ENCODE data around the gene FAM168B. TPM values are rescaled to one million over a fixed set of nuclear protein-coding genes. Genes with fewer than 3 reads are reported as not detected.
"Not testable (repeated sequence)": the region's sequence is repeated elsewhere in the genome, so short reads cannot be mapped to it uniquely, and the experiment has no call there.

Gene FAM168B
- 10 to 100 TPM in 11 of 12 donors, not detected in 1; 48.4 to 75.4 (median 70.6) TPM for polyA plus RNA-seq (ENCODE audit: insufficient read length in 12 of 12)
- long read RNA-seq, donor 1, full-length matches to known transcripts = 12 of 55 reads
- long read RNA-seq, donor 1, partial matches to known transcripts = 38 of 55 reads
- long read RNA-seq, donor 1, other reads (novel, unspliced or antisense) = 5 of 55 reads
- long read RNA-seq, donor 2, full-length matches to known transcripts = 15 of 27 reads
- long read RNA-seq, donor 2, partial matches to known transcripts = 12 of 27 reads
- long read RNA-seq, donor 2, other reads (novel, unspliced or antisense) = 0 of 27 reads
- long read RNA-seq, donor 3, transcript FAM168B-201 (7 exons, 944 nt) = major isoform, 9 of 14 reads
- long read RNA-seq, donor 3, partial matches to known transcripts = 5 of 14 reads
- long read RNA-seq, donor 3, other reads (novel, unspliced or antisense) = 0 of 14 reads
- long read RNA-seq, donor 4, full-length matches to known transcripts = 3 of 3 reads
- long read RNA-seq, donor 4, partial matches to known transcripts = 0 of 3 reads
- long read RNA-seq, donor 4, other reads (novel, unspliced or antisense) = 0 of 3 reads
- long read RNA-seq, donor 5, full-length matches to known transcripts = 19 of 26 reads
- long read RNA-seq, donor 5, partial matches to known transcripts = 7 of 26 reads
- long read RNA-seq, donor 5, other reads (novel, unspliced or antisense) = 0 of 26 reads
- long read RNA-seq, donor 6, partial matches to known transcripts = 11 of 15 reads
- long read RNA-seq, donor 6, other reads (novel, unspliced or antisense) = 0 of 15 reads
- long read RNA-seq, donor 7, transcript FAM168B-201 (7 exons, 944 nt) = major isoform, 8 of 8 reads
- long read RNA-seq, donor 7, partial matches to known transcripts = 0 of 8 reads
- long read RNA-seq, donor 7, other reads (novel, unspliced or antisense) = 0 of 8 reads
- long read RNA-seq, donor 8, full-length matches to known transcripts = 23 of 34 reads
- long read RNA-seq, donor 8, partial matches to known transcripts = 11 of 34 reads
- long read RNA-seq, donor 8, other reads (novel, unspliced or antisense) = 0 of 34 reads
- long read RNA-seq, donor 9, full-length matches to known transcripts = 11 of 18 reads
- long read RNA-seq, donor 9, partial matches to known transcripts = 7 of 18 reads
- long read RNA-seq, donor 9, other reads (novel, unspliced or antisense) = 0 of 18 reads
- long read RNA-seq, donor 10, full-length matches to known transcripts = 22 of 31 reads
- long read RNA-seq, donor 10, partial matches to known transcripts = 9 of 31 reads
- long read RNA-seq, donor 10, other reads (novel, unspliced or antisense) = 0 of 31 reads
- long read RNA-seq, donor 11, full-length matches to known transcripts = 11 of 17 reads
- long read RNA-seq, donor 11, partial matches to known transcripts = 6 of 17 reads
- long read RNA-seq, donor 11, other reads (novel, unspliced or antisense) = 0 of 17 reads

- peak; percentile 90 for DNase-seq
Observed at GRCh38 chr2:131093006-131093695, at the start of gene FAM168B. FAM168B (minus strand) TSS chr2:131093460; CDS start chr2:131082646, 10,814 bp downstream.

- DNase-seq = no peak
Observed at GRCh38 chr2:131142849-131143248, 49.6 kb upstream of the FAM168B start.

DNA sequence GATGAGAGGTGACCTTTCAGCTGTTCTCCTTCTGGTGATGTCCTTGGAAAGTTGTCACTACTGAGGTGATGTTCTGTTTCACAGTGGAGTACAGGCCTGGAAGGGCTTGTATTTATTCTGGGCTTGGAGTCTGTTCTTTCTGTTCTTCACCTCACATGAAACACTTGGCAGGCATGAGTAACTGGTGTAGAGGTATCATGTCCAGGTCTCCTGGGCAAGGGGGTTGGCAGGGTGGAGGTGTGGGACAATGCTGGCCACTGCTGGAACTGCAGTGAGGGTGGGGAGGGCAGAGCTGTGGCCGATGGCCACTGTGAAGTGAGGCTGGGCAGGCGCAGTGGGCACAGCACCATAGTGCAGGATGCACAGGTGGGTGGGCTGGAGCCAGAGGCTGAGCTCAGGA, 47.3 kb upstream of the FAM168B start:
- no peak for DNase-seq

DNA sequence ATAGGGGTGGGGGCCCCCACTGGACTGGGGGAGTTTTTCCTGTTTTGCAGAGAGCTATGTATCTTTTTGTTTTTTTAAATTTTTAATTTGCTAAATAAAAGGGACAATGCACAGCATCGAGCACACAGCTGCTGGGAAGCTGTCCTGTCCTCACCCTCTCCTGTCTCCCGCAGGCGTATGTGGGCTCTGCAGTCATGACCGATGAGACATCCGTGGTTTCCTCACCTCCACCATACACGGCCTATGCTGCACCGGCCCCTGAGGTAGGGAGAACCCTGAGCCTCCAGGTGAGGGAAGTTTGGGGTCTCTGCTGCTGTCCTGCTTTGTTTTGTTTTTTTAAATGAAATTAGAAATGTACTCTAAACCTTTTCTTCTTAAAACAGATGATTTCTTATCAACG, 39.5 kb upstream of the FAM168B start:
- DNase-seq = no peak

DNA sequence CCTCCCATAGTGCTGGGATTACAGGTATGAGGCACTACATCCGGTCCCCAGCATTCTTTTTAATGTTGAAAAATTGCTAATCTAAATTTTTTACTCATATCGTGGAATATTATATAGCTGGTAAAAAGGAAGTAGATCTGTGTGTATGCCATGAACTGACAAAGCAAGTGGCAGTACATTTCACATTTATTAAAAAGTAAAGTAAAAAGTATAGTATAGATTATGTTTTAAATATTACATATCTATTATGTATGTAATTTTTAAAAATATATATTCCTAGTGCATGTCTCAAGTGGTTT, 37.0 kb upstream of the FAM168B start:
- DNase-seq = no peak

DNA sequence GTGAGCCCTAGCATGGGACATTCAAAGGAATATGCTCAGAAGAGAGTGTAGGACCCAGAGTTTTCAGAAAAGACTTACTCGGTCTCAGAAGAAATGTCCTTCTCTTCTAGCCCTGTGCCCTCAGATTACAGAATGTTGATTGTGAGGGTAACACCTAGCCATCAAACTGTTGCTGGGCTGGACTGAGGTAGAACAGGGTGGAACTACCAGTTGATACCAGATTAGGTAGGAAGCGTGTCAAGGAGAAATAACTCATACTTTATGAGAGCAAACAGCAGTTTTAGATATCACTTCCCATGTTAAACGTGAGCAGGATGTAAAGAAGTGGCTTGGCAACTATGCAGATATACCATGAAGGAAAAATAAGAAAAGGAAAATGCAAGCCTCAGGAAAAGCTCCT, 34.7 kb upstream of the FAM168B start:
- no peak for DNase-seq

GRCh38 chr2:131127076-131127475, 33.8 kb upstream of the FAM168B start:
- DNase-seq = no peak

DNA sequence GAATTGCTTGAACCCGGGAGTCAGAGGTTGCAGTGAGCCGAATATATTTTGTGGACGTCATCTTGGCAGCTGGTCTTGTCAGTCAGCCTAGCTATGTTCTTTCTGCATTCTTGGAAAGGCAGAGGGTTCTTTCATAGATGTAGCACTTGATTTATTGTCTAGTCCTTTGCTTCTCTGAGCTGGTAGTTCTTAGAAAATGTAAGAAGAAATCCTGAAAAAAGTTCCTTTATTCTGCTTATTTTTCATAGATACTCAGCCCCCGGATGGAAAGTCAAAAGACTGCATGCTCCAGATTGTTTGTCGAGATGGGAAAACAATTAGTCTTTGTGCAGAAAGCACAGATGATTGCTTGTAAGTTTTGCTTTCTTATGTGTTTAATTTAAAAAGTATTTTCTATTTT, 33.2 kb upstream of the FAM168B start:
- DNase-seq = peak; percentile 9

- no peak for DNase-seq
Observed at GRCh38 chr2:131125195-131125757, 32.0 kb upstream of the FAM168B start.

DNA sequence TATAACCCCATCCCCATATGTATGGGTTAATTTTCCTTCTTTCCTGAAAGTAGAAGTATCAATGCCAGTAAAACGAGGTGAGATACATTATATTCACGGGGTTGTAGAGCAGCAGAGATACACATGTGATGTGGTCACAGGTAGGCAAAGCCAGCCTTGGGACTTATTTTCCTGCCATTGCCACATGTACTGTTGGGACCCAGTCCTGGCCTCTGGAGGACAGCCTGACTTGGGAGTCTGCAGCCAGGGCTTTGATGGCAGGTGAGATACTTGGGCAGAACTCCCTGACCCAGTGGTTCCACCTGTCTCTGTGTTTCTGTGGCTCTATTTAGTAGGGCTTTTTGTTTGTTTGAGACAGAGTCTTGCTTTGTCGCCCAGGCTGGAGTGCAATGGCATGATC, 29.9 kb upstream of the FAM168B start:
- DNase-seq = no peak

DNA sequence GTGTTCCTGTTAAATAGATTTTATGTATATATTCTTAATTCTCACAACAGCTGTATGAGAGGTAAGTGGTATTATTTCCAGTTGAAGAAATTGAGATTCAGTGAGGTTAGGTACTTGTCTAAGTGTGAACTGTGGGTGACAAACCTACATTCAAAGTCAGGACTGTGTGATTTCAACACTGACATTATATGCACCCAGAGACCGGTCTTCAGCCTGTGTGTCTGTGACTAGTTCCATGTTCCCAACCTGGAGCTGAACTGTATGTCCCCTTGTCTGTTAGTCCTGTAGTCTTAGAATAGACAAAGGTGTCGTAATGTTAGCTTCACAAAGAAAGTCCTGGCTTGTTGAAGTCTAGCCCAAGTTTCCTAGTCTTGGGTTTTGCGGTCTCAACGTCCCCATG, 29.2 kb upstream of the FAM168B start:
- no peak for DNase-seq

- no peak for DNase-seq
Observed at GRCh38 chr2:131121464-131121863, 28.2 kb upstream of the FAM168B start.

DNA sequence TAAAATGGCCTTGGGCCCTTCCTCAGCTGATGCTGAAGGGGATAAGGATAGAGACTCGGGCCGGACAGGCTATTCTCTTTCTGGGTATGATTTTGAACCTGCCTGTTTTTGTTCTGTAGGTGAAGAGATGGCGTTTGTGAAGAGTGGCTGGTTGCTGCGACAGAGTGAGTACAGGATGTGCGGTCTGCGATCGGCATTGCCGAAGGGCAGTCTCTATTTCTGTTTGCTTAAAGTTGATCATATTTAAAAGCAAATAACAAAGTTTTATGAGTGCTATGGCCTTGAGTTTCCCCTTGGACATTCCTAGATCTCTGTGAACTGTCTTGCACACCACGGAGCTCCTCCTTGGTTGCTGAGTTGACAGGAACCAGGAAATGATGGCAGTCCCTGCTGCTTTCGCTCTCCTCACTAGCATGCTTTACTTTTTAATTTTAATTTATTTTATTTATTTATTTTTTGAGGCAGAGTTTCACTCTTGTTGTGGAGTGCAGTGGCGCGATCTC, 27.6 kb upstream of the FAM168B start:
- DNase-seq = no peak

- no peak for DNase-seq
Observed at GRCh38 chr2:131115752-131116151, 22.5 kb upstream of the FAM168B start.

DNA sequence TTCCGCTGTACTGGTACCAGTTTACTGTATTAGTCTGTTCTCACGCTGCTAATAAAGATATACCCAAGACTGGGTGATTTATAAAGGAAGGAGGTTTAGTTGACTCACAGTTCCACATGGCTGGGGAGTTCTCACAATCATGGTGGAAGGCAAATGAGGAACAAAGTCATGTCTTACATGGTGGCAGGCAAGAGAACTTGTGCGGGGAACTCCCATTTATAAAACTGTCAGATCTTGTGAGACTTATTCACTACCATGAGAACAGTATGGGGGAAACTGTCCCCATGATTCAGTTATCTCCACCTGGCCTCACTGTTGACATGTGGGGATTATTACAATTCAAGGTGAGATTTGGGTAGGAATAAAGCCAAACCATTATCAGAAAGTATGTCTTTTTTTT, 21.7 kb upstream of the FAM168B start:
- DNase-seq = not testable (repeated sequence)

DNA sequence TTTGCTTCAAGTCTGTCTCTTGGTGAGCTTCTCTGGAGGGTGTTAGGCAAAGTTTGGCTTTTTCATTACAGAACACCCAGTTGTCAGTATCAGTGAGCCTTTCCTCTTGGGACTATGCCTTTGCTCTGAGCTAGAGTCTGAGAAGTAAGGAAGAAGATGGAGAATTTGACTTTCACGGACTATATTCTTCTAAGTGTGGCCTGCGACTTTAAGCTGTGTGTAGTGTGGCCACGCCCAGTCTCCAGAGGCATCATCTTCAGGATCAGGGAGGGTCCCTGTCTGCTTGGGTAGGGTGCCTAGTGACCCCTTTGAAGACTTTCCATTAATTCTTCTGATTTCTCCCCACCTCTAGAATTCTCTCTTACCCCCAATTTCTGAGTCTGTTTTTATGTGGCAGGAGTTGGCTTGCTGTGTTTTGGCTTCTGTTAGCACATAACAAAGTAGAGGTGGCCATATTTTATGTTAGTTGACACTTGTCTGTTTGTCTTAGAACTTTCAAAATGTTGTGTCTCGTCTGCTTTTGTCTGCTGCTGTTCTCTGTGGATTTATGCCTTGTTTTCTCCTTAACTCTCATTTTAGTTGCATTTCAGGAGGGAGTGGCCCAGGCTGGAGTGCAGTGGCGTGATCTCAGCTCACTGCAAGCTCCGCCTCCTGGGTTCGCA, 20.4 kb upstream of the FAM168B start:
- DNase-seq = no peak

DNA sequence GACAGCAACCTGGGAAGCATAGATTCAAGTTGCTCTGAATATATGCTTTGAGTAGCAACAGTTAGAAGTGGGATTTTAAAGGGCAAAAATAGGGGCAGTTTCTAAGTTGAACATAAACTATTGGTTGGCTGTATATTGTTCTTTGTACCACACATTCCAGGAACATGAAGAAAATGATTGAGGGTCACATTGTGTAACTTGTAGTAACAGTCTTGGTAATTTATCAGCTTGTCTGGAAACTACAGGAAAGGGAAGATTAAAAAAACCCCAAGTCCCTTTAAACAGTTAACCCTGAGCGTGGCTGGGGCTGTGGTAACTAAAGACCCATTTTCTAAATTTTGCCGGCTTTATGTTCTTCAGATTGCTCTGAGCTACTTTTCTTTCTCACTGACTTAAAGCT, 19.3 kb upstream of the FAM168B start:
- DNase-seq = no peak

GRCh38 chr2:131105950-131106801, 12.9 kb upstream of the FAM168B start:
- DNase-seq = peak; percentile 31
